Measurements from ENCODE around the gene RPL36A. TPM values are rescaled to one million over a fixed set of nuclear protein-coding genes. Genes with fewer than 3 reads are reported as not detected.
A peak's percentile ranks its signal among the peaks of the same experiment; 100 is the strongest.

Gene RPL36A
- total RNA-seq, 4 donors from 2014 or later = 493 to 1,912 (median 1,279) TPM

- Histone ChIP-seq H3K36me3 (peaks cover 0 to 27% (median 0%) of the 10 kb centered on the region in 3 donors), H3K27me3 (peaks cover 0 to 12% of the 10 kb centered on the region in 2 donors), H3K9me3 (no peaks in the 10 kb centered on the region), H3K4me1 (no peaks in the 10 kb centered on the region), H3K4me3 (no peak overlapping the region), H3K27ac (no peak overlapping the region)
- TF ChIP-seq CTCF (IDR thresholded peaks at IDR 0.05) (no peak), EP300 (IDR thresholded peaks at IDR 0.05) (no peak), POLR2A (IDR thresholded peaks at IDR 0.05) (no peak)
- no peak for DNase-seq (ENCODE audit: low spot score in 2 of 2)
- 81 to 92% methylated on average over 4 of the region's 4 CpGs for WGBS, 2 donors
Observed at GRCh38 chrX:101398694-101399093, 7.9 kb downstream of the RPL36A start.

GRCh38 chrX:101399825-101400224 is 9.0 kb downstream of the RPL36A start:
- no peak for DNase-seq (ENCODE audit: low spot score in 2 of 2)
- no peak overlapping the region for H3K4me3 ChIP-seq
- H3K36me3 ChIP-seq = peaks cover 0 to 27% (median 0%) of the 10 kb centered on the region in 3 donors
- TF ChIP-seq POLR2A (IDR thresholded peaks at IDR 0.05) (no peak), EP300 (IDR thresholded peaks at IDR 0.05) (no peak), CTCF (IDR thresholded peaks at IDR 0.05) (no peak)
- peaks cover 0 to 15% of the 10 kb centered on the region in 2 donors for H3K27me3 ChIP-seq
- no peaks in the 10 kb centered on the region for H3K4me1 ChIP-seq
- no peak overlapping the region for H3K27ac ChIP-seq
- 79 to 96% methylated on average over 4 of the region's 4 CpGs for WGBS, 2 donors
- no peaks in the 10 kb centered on the region for H3K9me3 ChIP-seq

GRCh38 chrX:101407167-101407747 is 16.4 kb downstream of the RPL36A start:
- H3K4me3 ChIP-seq = peak overlapping the region; percentile 47 to 61 (median 56)
- DNase-seq (ENCODE audit: low spot score in 2 of 2) = no peak
- H3K27ac ChIP-seq = peak overlapping the region; percentile 85 to 97 (median 90)
- H3K27me3 ChIP-seq = peaks cover 0 to 10% of the 10 kb centered on the region in 2 donors
- no peaks in the 10 kb centered on the region for H3K9me3 ChIP-seq
- TF ChIP-seq POLR2A (IDR thresholded peaks at IDR 0.05) (no peak), CTCF (IDR thresholded peaks at IDR 0.05) (no peak), EP300 (IDR thresholded peaks at IDR 0.05) (no peak)
- peaks cover 0 to 37% (median 4%) of the 10 kb centered on the region in 4 donors for H3K4me1 ChIP-seq
- WGBS, 2 donors = 0 to 40% methylated on average over 14 to 15 of the region's 15 CpGs
- H3K36me3 ChIP-seq = peaks cover 0 to 11% (median 0%) of the 10 kb centered on the region in 3 donors

- H3K4me1 ChIP-seq = peaks cover 0 to 40% (median 4%) of the 10 kb centered on the region in 4 donors
- peak; percentile 87 to 97 for DNase-seq (ENCODE audit: low spot score in 2 of 2)
- H3K9me3 ChIP-seq = no peaks in the 10 kb centered on the region
- peaks cover 0 to 18% (median 0%) of the 10 kb centered on the region in 3 donors for H3K36me3 ChIP-seq
- TF ChIP-seq EP300 (IDR thresholded peaks at IDR 0.05) (peak; percentile 87 to 98), POLR2A (IDR thresholded peaks at IDR 0.05) (peak; percentile 80 to 84), CTCF (IDR thresholded peaks at IDR 0.05) (peak in 1 of 5 experiments; percentile 38)
- H3K27me3 ChIP-seq = peaks cover 0 to 13% of the 10 kb centered on the region in 2 donors
- H3K4me3 ChIP-seq = peak within 1 kb of the TSS; percentile 47 to 61 (median 56)
- H3K27ac ChIP-seq = peak within 1 kb of the TSS; percentile 89 to 97 (median 92)
- WGBS, 2 donors = 0 to 40% methylated on average over 27 to 47 of the region's 47 CpGs
Observed at GRCh38 chrX:101407748-101408531, 17.1 kb downstream of the RPL36A start, which contains the start of the genes GLA and HNRNPH2. Gene GLA (minus strand): TSS chrX:101407925. CDS start chrX:101407903, 22 bp downstream. Gene HNRNPH2 (plus strand): TSS chrX:101408222. CDS start chrX:101411989, 3,767 bp downstream.

- no peak for DNase-seq (ENCODE audit: low spot score in 2 of 2)
- peaks cover 0 to 17% of the 10 kb centered on the region in 2 donors for H3K27me3 ChIP-seq
- WGBS, 2 donors = 0 to 36% methylated on average over 5 to 8 of the region's 8 CpGs
- no peaks in the 10 kb centered on the region for H3K9me3 ChIP-seq
- H3K4me3 ChIP-seq = peak overlapping the region; percentile 43 to 61 (median 54)
- H3K36me3 ChIP-seq = peaks cover 0 to 17% (median 0%) of the 10 kb centered on the region in 3 donors
- peaks cover 0 to 40% (median 4%) of the 10 kb centered on the region in 4 donors for H3K4me1 ChIP-seq
- TF ChIP-seq CTCF (IDR thresholded peaks at IDR 0.05) (no peak), POLR2A (IDR thresholded peaks at IDR 0.05) (no peak), EP300 (IDR thresholded peaks at IDR 0.05) (no peak)
- peak overlapping the region; percentile 89 to 97 (median 92) for H3K27ac ChIP-seq
Observed at GRCh38 chrX:101408532-101408841, 17.7 kb downstream of the RPL36A start.

Data from tibial nerve (tissue), 4 donors.